Measurements from ENCODE around the gene ATXN1.

Gene ATXN1

DNA sequence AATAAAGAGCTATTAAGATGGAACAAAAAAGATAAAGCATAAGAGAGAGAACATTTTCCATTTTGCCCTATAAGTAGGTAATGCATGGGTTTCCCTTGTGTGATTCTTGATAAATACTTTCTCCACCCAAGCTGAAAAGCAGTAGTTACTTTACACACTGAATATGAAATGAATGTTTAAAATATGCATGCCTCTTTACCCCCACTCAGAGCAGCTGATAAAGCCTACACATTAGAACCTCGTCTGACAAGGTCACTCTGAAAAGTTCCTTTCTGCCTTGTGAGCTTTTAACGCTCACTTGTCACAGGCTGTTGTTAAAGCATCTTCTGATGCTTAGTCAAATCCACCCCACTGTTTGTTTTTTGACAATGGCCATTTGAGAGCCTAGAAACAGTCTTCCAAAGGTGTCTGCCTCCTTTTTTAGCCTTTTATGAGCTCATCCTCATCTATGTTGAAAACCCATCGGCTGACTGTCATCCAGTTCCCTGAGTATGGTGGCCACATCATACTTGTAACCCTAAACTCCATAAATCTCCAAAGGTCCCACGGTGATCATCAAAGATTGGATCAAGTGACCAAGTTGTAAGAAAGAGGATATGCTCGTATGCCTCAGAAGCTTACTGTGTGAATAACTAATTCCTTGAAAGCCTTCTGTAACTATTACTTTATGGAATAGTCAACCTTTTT, 102.8 kb downstream of the ATXN1 start:
- Histone ChIP-seq H3K9ac (no peak overlapping the region), H3K4me2 (no peak overlapping the region)

DNA sequence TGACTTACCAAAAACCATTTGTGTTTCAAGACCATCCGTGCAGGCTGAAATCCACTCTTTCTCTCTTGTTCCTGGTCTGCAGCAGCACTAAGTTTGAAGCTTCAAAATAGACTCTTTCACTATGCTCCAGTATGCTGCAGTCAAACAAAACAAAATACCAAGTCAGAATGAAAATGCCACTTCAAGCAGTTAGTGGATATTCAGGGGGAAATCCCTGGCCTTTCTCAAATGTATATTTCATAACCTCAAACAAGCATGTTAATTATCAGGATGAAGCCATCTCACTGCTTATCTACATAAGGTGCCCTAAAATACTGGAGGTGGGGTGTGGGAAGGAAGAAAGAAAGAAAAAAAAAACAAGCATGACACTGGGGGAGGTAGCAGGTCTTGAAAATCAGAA, 103.5 kb downstream of the ATXN1 start:
- H3K27me3 ChIP-seq, result no peaks in the 10 kb centered on the region
- no peak overlapping the region for H3K4me2 ChIP-seq
- H3K9me3 ChIP-seq, result peaks cover 9% of the 10 kb centered on the region
- H3K4me3 ChIP-seq, result no peak overlapping the region
- H4K20me1 ChIP-seq, result no peaks in the 10 kb centered on the region
- TF ChIP-seq Cebpa-rat (IDR thresholded peaks at IDR 0.05), result no peak
- H3K27ac ChIP-seq, result no peak overlapping the region
- no peaks in the 10 kb centered on the region for H3K36me3 ChIP-seq
- no peak overlapping the region for H3K9ac ChIP-seq
- no peaks in the 10 kb centered on the region for H3K4me1 ChIP-seq

More for the DNA sequence above, 102.8 kb downstream of the ATXN1 start:
- peaks cover 9% of the 10 kb centered on the region for H3K9me3 ChIP-seq
- H3K4me1 ChIP-seq, result no peaks in the 10 kb centered on the region
- no peak for TF ChIP-seq Cebpa-rat (IDR thresholded peaks at IDR 0.05)
- no peaks in the 10 kb centered on the region for H4K20me1 ChIP-seq
- no peak overlapping the region for H3K4me3 ChIP-seq
- no peak overlapping the region for H3K27ac ChIP-seq
- H3K27me3 ChIP-seq, result no peaks in the 10 kb centered on the region
- no peaks in the 10 kb centered on the region for H3K36me3 ChIP-seq

DNA sequence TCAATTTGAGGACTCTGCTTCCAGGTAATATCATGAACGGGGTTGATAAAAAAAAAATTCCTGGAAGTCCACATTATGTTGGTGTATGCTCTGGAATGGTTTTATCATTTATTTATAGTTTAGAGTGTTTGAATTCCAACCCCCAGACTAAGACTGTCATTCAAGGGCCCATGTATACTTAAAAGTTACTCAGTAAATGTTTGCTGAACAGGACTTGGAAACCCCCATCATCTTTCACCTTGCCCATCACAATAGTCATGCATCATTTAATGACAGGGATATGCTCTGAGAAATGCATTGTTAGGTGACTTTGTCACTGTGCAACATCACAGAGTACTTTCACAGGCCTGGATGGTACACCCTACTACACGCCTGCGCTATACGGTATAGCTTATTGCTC, 104.8 kb downstream of the ATXN1 start:
- H3K9ac ChIP-seq, result no peak overlapping the region
- no peak for TF ChIP-seq Cebpa-rat (IDR thresholded peaks at IDR 0.05)
- H3K27me3 ChIP-seq, result no peaks in the 10 kb centered on the region; the same call in 1 of the 2 replicates
- no peaks in the 10 kb centered on the region for H4K20me1 ChIP-seq
- H3K36me3 ChIP-seq, result no peaks in the 10 kb centered on the region
- no peak overlapping the region for H3K4me2 ChIP-seq
- H3K4me3 ChIP-seq, result no peak overlapping the region
- peaks cover 9% of the 10 kb centered on the region for H3K4me1 ChIP-seq
- peaks cover 2% of the 10 kb centered on the region for H3K9me3 ChIP-seq
- no peak overlapping the region for H3K27ac ChIP-seq

DNA sequence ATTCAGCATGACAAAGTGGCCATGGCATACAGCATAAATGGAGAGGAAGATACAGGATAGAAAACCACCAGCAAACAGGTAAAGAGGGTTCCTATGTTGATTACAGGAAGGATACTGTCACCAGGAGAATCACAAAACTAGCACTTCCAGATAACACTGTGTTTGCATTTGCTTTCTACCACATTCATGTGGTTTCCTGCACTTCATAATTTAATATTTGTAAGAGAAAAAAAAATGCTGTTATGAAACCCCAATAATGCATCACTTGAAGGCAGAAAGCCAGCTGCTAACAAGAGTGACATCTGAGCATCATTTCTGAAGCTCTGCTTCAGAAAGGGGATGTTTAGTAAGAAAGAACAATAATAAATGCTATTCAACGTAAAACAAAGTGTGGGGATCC, 106.6 kb downstream of the ATXN1 start:
- Histone ChIP-seq H3K27ac (no peak overlapping the region), H3K36me3 (no peaks in the 10 kb centered on the region), H3K9me3 (no peaks in the 10 kb centered on the region), H3K27me3 (no peaks in the 10 kb centered on the region; the same call in 1 of the 2 replicates), H3K9ac (no peak overlapping the region), H3K4me1 (peaks cover 9% of the 10 kb centered on the region), H3K4me3 (no peak overlapping the region), H3K4me2 (no peak overlapping the region), H4K20me1 (no peaks in the 10 kb centered on the region)
- TF ChIP-seq Cebpa-rat (IDR thresholded peaks at IDR 0.05), result no peak

DNA sequence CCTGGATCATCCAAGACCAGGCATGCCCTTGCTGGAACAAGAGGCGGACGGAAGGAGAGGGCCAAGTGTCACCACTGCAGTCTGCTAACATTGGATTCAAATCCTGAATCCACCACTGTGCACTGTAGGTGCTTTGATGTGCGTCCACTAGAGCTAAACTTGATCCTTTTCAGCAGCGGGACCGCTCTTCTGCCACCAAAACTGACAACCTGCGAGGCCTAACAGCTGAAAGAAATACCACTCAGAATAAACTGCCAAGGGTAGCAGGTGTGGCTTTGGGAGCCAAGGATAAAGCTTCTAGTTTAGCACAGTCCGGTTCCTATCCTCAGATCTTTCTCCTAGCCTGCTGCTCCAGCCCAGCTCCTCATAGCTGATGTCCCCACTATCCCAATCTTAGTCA, 108.0 kb downstream of the ATXN1 start:
- Histone ChIP-seq H3K9me3 (no peaks in the 10 kb centered on the region), H4K20me1 (no peaks in the 10 kb centered on the region), H3K27ac (no peak overlapping the region), H3K4me1 (peaks cover 9% of the 10 kb centered on the region), H3K27me3 (no peaks in the 10 kb centered on the region; the same call in 1 of the 2 replicates), H3K4me2 (no peak overlapping the region), H3K36me3 (no peaks in the 10 kb centered on the region), H3K9ac (no peak overlapping the region), H3K4me3 (no peak overlapping the region)
- no peak for TF ChIP-seq Cebpa-rat (IDR thresholded peaks at IDR 0.05)

DNA sequence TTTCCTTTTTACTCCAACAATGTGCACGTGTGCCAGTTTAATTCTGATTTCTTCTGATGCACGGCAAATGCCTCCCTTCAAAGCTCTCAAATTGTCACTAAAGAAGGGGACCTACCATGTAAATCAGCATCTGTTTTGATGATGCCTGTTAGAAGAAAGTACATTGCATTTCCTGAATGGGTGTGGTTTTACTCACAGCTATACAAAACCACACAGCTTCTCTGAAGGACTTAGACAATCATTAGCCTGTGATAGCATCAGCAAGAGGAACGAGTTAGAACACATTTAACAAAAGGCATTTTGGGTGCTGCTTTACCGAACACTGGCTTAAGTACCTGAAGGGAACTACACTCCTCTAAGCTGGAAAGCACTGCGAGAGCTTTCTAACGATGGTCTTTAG, 109.4 kb downstream of the ATXN1 start:
- no peaks in the 10 kb centered on the region for H4K20me1 ChIP-seq
- H3K9me3 ChIP-seq, result no peaks in the 10 kb centered on the region
- peak overlapping the region; percentile 29 for H3K4me2 ChIP-seq
- H3K27ac ChIP-seq, result no peak overlapping the region
- H3K4me1 ChIP-seq, result peaks cover 9% of the 10 kb centered on the region
- TF ChIP-seq Cebpa-rat (IDR thresholded peaks at IDR 0.05), result no peak
- no peaks in the 10 kb centered on the region for H3K36me3 ChIP-seq
- H3K27me3 ChIP-seq, result no peaks in the 10 kb centered on the region; the same call in 1 of the 2 replicates
- H3K9ac ChIP-seq, result no peak overlapping the region
- no peak overlapping the region for H3K4me3 ChIP-seq

DNA sequence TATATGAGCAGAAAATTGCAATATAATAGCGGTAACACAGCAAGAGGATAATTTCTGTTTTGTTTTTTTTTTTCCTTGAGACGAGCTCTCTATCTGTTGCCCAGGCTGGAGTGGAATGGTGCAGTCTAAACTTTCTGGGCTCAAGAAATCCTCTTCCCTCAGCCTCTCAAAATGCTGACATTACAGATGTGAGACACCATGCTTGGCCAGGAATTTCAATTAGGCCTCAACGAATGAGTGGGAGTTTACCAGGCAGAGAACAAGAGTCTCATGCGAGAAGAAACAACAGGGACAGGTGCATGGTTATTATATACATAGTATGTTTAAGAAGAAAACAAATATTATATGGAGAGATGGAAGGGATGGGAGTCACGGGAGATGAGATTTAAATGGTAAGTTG, 111.4 kb downstream of the ATXN1 start:
- Histone ChIP-seq H3K4me1 (peaks cover 9% of the 10 kb centered on the region), H3K36me3 (no peaks in the 10 kb centered on the region), H3K9me3 (no peaks in the 10 kb centered on the region), H4K20me1 (no peaks in the 10 kb centered on the region), H3K4me3 (no peak overlapping the region), H3K9ac (no peak overlapping the region), H3K4me2 (no peak overlapping the region), H3K27ac (no peak overlapping the region), H3K27me3 (no peaks in the 10 kb centered on the region; the same call in 1 of the 2 replicates)
- TF ChIP-seq Cebpa-rat (IDR thresholded peaks at IDR 0.05), result no peak

DNA sequence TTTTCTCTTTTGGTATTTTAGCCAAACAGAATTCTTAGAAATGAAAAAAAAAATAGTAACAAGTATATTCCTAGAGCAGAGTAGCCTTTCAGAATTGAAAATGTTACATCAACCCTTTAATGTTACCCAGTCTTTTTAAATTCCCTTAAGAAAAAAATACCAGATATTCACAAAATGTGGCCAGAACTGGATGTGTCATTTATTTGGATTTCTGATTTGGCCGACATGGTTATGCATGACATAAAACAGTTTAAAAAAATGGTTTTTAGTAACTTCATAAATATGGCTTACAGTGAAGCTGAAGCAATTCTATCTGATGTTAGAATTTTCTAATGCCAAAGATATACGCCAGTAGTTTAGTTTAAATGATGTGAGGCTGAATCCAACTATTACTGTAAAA, 112.0 kb downstream of the ATXN1 start:
- no peaks in the 10 kb centered on the region for H3K9me3 ChIP-seq
- H3K4me1 ChIP-seq, result peaks cover 9% of the 10 kb centered on the region
- H4K20me1 ChIP-seq, result no peaks in the 10 kb centered on the region
- no peak overlapping the region for H3K27ac ChIP-seq
- no peak overlapping the region for H3K4me3 ChIP-seq
- H3K4me2 ChIP-seq, result no peak overlapping the region
- H3K36me3 ChIP-seq, result no peaks in the 10 kb centered on the region
- no peaks in the 10 kb centered on the region; the same call in 1 of the 2 replicates for H3K27me3 ChIP-seq
- no peak overlapping the region for H3K9ac ChIP-seq
- TF ChIP-seq Cebpa-rat (IDR thresholded peaks at IDR 0.05), result no peak

DNA sequence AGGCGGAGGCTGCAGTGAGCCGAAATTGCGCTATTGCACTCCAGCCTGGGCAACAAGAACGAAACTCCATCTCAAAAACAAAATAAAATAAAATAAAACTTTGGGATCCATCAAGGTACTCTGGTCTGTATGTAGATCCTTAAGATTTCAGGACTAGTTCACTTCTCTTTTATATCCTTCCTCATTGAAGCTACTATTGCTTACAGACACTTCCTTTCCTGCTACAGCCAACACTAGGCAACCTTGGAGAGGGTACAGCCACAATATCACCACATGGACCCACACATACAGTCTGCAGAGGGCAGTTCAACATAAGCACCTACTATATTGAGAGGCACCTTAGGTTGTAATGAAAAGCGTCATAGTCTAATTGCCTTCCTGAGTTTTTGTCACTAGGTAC, 113.3 kb downstream of the ATXN1 start:
- H3K9me3 ChIP-seq, result no peaks in the 10 kb centered on the region
- H4K20me1 ChIP-seq, result no peaks in the 10 kb centered on the region
- TF ChIP-seq Cebpa-rat (IDR thresholded peaks at IDR 0.05), result no peak
- H3K27ac ChIP-seq, result no peak overlapping the region
- no peak overlapping the region for H3K9ac ChIP-seq
- H3K36me3 ChIP-seq, result no peaks in the 10 kb centered on the region
- H3K4me3 ChIP-seq, result no peak overlapping the region
- H3K27me3 ChIP-seq, result no peaks in the 10 kb centered on the region; the same call in 1 of the 2 replicates
- H3K4me1 ChIP-seq, result peaks cover 9% of the 10 kb centered on the region
- H3K4me2 ChIP-seq, result no peak overlapping the region

DNA sequence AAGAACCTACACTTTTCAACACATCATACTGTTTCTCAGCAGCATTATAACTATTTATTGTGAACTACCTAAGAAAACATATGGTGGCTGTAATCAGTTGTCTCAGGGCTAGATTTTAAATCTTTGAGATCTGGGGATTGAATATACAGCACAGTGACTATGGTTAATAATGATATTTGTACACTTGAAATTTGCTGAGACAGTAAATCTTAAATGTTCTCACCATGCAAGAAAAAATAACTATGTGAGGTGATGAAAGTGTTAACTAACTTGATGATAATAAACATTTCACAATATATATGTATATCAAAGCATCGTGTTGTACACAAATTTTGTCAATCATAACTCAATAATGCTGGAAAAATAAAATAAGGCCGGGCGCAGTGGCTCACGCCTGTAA, 113.8 kb downstream of the ATXN1 start:
- Histone ChIP-seq H3K4me1 (peaks cover 9% of the 10 kb centered on the region), H3K9me3 (no peaks in the 10 kb centered on the region), H3K9ac (no peak overlapping the region), H3K4me3 (no peak overlapping the region), H3K27me3 (no peaks in the 10 kb centered on the region), H3K36me3 (no peaks in the 10 kb centered on the region), H3K27ac (no peak overlapping the region), H3K4me2 (no peak overlapping the region), H4K20me1 (no peaks in the 10 kb centered on the region)
- no peak for TF ChIP-seq Cebpa-rat (IDR thresholded peaks at IDR 0.05)

Measured in BLaER1 (cell line).